ENCODE measurements around the gene OSBPL8. TPM values are rescaled to one million over a fixed set of nuclear protein-coding genes. Genes with fewer than 3 reads are reported as not detected.

The OSBPL8 gene
- total and polyA plus RNA-seq, 2 donors (not counting 1 experiment from before 2014, with no cell fraction given), result 11.1 to 112 TPM

DNA sequence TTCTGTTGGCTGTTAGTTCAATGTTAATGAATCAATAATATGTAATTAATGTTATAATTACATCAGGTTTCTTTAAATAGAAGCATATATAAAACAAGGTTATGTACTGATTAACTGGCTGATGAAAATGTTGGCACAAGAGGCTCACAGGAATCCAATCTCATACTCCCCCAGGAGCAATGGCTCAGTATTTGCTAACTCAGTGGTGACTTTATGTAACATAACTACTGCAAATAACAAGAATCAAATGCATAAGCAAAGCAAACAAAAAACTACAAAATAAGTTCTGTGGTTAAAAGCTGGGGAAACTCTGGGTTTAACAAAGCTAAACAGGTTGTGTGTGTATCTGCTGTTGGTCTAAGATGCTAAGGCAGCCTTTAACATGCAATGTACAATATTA is 183.6 kb downstream of the OSBPL8 start:
- Histone ChIP-seq H3K79me2 (ENCODE audit: control insufficient read depth, insufficient read depth, low read length) (no peaks in the 10 kb centered on the region), H3K4me3 (ENCODE audit: control extremely low read depth in 1 of 5, extremely low read depth in 1 of 5, insufficient read depth in 1 of 5, low read depth in 2 of 5, low read length in 4 of 5) (no peak overlapping the region), H3K9me3 (ENCODE audit: control extremely low read depth in 1 of 3, control insufficient read depth in 2 of 3, insufficient read depth in 1 of 3, low read length in 2 of 3) (no peaks in the 10 kb centered on the region), H3K36me3 (replicated peaks in 1 of 2; ENCODE audit: control extremely low read depth in 1 of 2, control insufficient read depth in 1 of 2, extremely low read depth in 1 of 2, insufficient read depth in 2 of 2, low read length in 1 of 2) (peaks cover 10 to 39% of the 10 kb centered on the region in 2 experiments), H3K9ac (ENCODE audit: low read length) (no peak overlapping the region), H3K27me3 (replicated peaks in 1 of 4; ENCODE audit: control extremely low read depth in 1 of 4, control insufficient read depth in 3 of 4, insufficient read depth in 4 of 4, low read length in 3 of 4) (no peaks in the 10 kb centered on the region), H2AFZ (ENCODE audit: insufficient read depth, low read depth, low read length, poor library complexity, severe bottlenecking) (no peak overlapping the region), H3K4me2 (replicated peaks; ENCODE audit: low read depth, low read length, poor library complexity, severe bottlenecking) (no peak overlapping the region), H4K20me1 (ENCODE audit: control insufficient read depth, insufficient read depth, low read length, poor library complexity, severe bottlenecking) (no peaks in the 10 kb centered on the region), H3K4me1 (ENCODE audit: control insufficient read depth in 2 of 2, insufficient read depth in 2 of 2, low read length in 2 of 2) (no peaks in the 10 kb centered on the region), H3K27ac (ENCODE audit: low read length in 2 of 2) (no peak overlapping the region)
- Mint-ChIP-seq H3K9me3 (ENCODE audit: insufficient read depth) (no peaks in the 10 kb centered on the region), H3K4me3 (no peak overlapping the region), H3K4me1 (no peaks in the 10 kb centered on the region), H3K27ac (no peak overlapping the region), H3K27me3 (no peaks in the 10 kb centered on the region)
- DNase-seq (no peak), ATAC-seq (ENCODE audit: low read depth) (no peak)
- CTCF ChIA-PET, result interaction anchor here (1.6 kb wide), 1 partner anchor 210 kb away, joined by 5 read pairs; no protein-coding TSS in a partner anchor
- POLR2A ChIA-PET, result no interaction called here
- TF ChIP-seq, protein P1, sequence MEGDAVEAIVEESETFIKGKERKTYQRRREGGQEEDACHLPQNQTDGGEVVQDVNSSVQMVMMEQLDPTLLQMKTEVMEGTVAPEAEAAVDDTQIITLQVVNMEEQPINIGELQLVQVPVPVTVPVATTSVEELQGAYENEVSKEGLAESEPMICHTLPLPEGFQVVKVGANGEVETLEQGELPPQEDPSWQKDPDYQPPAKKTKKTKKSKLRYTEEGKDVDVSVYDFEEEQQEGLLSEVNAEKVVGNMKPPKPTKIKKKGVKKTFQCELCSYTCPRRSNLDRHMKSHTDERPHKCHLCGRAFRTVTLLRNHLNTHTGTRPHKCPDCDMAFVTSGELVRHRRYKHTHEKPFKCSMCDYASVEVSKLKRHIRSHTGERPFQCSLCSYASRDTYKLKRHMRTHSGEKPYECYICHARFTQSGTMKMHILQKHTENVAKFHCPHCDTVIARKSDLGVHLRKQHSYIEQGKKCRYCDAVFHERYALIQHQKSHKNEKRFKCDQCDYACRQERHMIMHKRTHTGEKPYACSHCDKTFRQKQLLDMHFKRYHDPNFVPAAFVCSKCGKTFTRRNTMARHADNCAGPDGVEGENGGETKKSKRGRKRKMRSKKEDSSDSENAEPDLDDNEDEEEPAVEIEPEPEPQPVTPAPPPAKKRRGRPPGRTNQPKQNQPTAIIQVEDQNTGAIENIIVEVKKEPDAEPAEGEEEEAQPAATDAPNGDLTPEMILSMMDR (IDR thresholded peaks at IDR 0.05), result no peak
- no peak for TF ChIP-seq EZH2 (IDR thresholded peaks at IDR 0.05; ENCODE audit: borderline replicate concordance, insufficient read depth, low read depth, low read length, poor library complexity, severe bottlenecking)
- intact Hi-C loops (cut with micrococcal nuclease), result no loop called here

DNA sequence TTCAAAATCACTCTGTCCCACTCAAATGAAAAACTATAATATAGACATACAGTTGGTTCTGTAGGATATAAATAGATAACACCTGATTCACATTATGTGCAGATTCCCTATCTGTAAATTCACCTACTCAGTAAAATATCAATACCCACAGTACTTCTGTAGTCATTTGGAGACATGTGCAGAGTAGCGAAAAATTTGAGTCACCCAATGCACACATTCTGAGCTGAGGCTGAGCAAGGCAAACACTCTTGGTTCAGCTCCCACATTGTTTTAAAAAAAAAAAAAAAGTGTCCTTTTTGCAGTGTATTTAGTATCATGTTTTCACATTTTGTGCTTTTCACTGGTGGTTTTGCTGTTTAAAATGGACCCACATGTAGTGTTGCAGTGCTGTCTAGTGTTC is 184.1 kb downstream of the OSBPL8 start:
- WGBS (ENCODE audit: insufficient coverage), result no CpG with 5 or more reads among the region's 1 CpG
- Mint-ChIP-seq H3K27ac (no peak overlapping the region), H3K4me1 (no peaks in the 10 kb centered on the region), H3K9me3 (ENCODE audit: insufficient read depth) (no peaks in the 10 kb centered on the region), H3K4me3 (no peak overlapping the region), H3K27me3 (no peaks in the 10 kb centered on the region)
- Histone ChIP-seq H2AFZ (ENCODE audit: insufficient read depth, low read depth, low read length, poor library complexity, severe bottlenecking) (no peak overlapping the region), H3K27me3 (replicated peaks in 1 of 4; ENCODE audit: control extremely low read depth in 1 of 4, control insufficient read depth in 3 of 4, insufficient read depth in 4 of 4, low read length in 3 of 4) (no peaks in the 10 kb centered on the region), H3K9ac (ENCODE audit: low read length) (no peak overlapping the region), H4K20me1 (ENCODE audit: control insufficient read depth, insufficient read depth, low read length, poor library complexity, severe bottlenecking) (no peaks in the 10 kb centered on the region), H3K4me2 (replicated peaks; ENCODE audit: low read depth, low read length, poor library complexity, severe bottlenecking) (no peak overlapping the region), H3K4me3 (ENCODE audit: control extremely low read depth in 1 of 5, extremely low read depth in 1 of 5, insufficient read depth in 1 of 5, low read depth in 2 of 5, low read length in 4 of 5) (no peak overlapping the region), H3K79me2 (ENCODE audit: control insufficient read depth, insufficient read depth, low read length) (no peaks in the 10 kb centered on the region), H3K9me3 (ENCODE audit: control extremely low read depth in 1 of 3, control insufficient read depth in 2 of 3, insufficient read depth in 1 of 3, low read length in 2 of 3) (no peaks in the 10 kb centered on the region), H3K4me1 (ENCODE audit: control insufficient read depth in 2 of 2, insufficient read depth in 2 of 2, low read length in 2 of 2) (no peaks in the 10 kb centered on the region), H3K36me3 (replicated peaks in 1 of 2; ENCODE audit: control extremely low read depth in 1 of 2, control insufficient read depth in 1 of 2, extremely low read depth in 1 of 2, insufficient read depth in 2 of 2, low read length in 1 of 2) (peaks cover 10 to 42% of the 10 kb centered on the region in 2 experiments), H3K27ac (ENCODE audit: low read length in 2 of 2) (no peak overlapping the region)
- ATAC-seq (ENCODE audit: low read depth) (no peak), DNase-seq (no peak)
- TF ChIP-seq, protein P1 (IDR thresholded peaks at IDR 0.05), result no peak
- TF ChIP-seq EZH2 (IDR thresholded peaks at IDR 0.05; ENCODE audit: borderline replicate concordance, insufficient read depth, low read depth, low read length, poor library complexity, severe bottlenecking), result no peak
- intact Hi-C loops (cut with micrococcal nuclease), result no loop called here
- ChIA-PET POLR2A (interaction anchor here (0.5 kb wide), 1 partner anchor 59 kb away, joined by 3 read pairs; no protein-coding TSS in a partner anchor), CTCF (interaction anchor here (0.7 to 1.6 kb wide), 3 partner anchors 211 to 849 kb away, joined by 4 to 5 read pairs (median 4); no protein-coding TSS in a partner anchor)

Measured in B cell (primary cell).